IMR-90 (cell line): ENCODE measurements around the gene GDF9. TPM values are rescaled to one million over a fixed set of nuclear protein-coding genes. Genes with fewer than 3 reads are reported as not detected.

ENCODE experiments used
- ATAC-seq: fragments of 200-7000 bp; cut with Tn5 transposase; 2 replicates; pipeline ENCODE4 v1.9.1; 2020; ENCODE audit warnings: low read depth, mild to moderate bottlenecking, moderate library complexity
- BruUV-seq: library from RNA; stranded (reverse); fragments of 400-500 nt; replicated peaks from 2 replicates; lab custom pipeline; 2021; lab: Mats Ljungman, UMichigan
- CTCF ChIA-PET: fragments of 300-600 bp; formaldehyde crosslinking; extraction: SDS; loops from one replicate; lab custom pipeline; 2021; ENCODE audit warnings: antibody characterized with exemption; lab: Yijun Ruan, JAX
- POLR2A ChIA-PET: fragments of 300-600 bp; sonication (Branson Sonifier 250); formaldehyde crosslinking; loops from one replicate; lab custom pipeline; 2022; ENCODE audit warnings: antibody characterized with exemption; ENCODE audit not compliant: unreplicated experiment; lab: Charles Lee
- DNase-seq: peaks from one replicate; pipeline ENCODE4 v3.0.0; 2013
- H2AFZ ChIP-seq: replicated peaks from 2 replicates; pipeline ENCODE3; 2013; ENCODE audit warnings: low read length, mild to moderate bottlenecking; ENCODE audit not compliant: poor library complexity
- H2AK5ac ChIP-seq: 2 replicates; pipeline ENCODE4 v1.6.1; 2013; ENCODE audit warnings: low read depth, low read length, inconsistent platforms
- H2AK9ac ChIP-seq: replicated peaks from 2 replicates; pipeline ENCODE3; 2013; ENCODE audit warnings: mild to moderate bottlenecking, low read depth, low read length, moderate library complexity; ENCODE audit not compliant: poor library complexity
- H2BK120ac ChIP-seq: 2 replicates; pipeline ENCODE4 v1.6.1; 2013; ENCODE audit warnings: low read depth, low read length, inconsistent platforms
- H2BK15ac ChIP-seq: 3 replicates; pipeline ENCODE4 v1.6.1; 2013; ENCODE audit warnings: low read depth, low read length, inconsistent platforms
- H2BK20ac ChIP-seq: 2 replicates; pipeline ENCODE4 v1.6.1; 2013; ENCODE audit warnings: low read depth, mild to moderate bottlenecking, inconsistent platforms, low read length, moderate library complexity
- H2BK5ac ChIP-seq: 2 replicates; pipeline ENCODE4 v1.6.1; 2013; ENCODE audit warnings: mild to moderate bottlenecking, low read depth, low read length, inconsistent platforms; ENCODE audit not compliant: poor library complexity, severe bottlenecking
- H3K14ac ChIP-seq: replicated peaks from 2 replicates; pipeline ENCODE4 v1.6.1; 2013; ENCODE audit warnings: low read depth, low read length, inconsistent platforms
- H3K18ac ChIP-seq: 2 replicates; pipeline ENCODE4 v1.6.1; 2013; ENCODE audit warnings: low read depth, low read length, control low read depth
- H3K23ac ChIP-seq: 2 replicates; pipeline ENCODE4 v1.6.1; 2013; ENCODE audit warnings: low read depth, low read length, inconsistent platforms
- H3K27ac ChIP-seq: 2 replicates; pipeline ENCODE4 v1.5.1; 2013; ENCODE audit warnings: mild to moderate bottlenecking, control low read depth, low read length; ENCODE audit not compliant: insufficient read depth
- H3K27me3 ChIP-seq: 2 replicates; pipeline ENCODE4 v1.6.1; 2013; ENCODE audit warnings: low read length; ENCODE audit not compliant: control insufficient read depth, insufficient read depth
- H3K36me3 ChIP-seq: 2 replicates; pipeline ENCODE4 v1.6.1; 2013; ENCODE audit warnings: low read length, mixed read lengths; ENCODE audit not compliant: control insufficient read depth, insufficient read depth
- H3K4ac ChIP-seq: 2 replicates; pipeline ENCODE4 v1.6.1; 2013; ENCODE audit warnings: low read depth, low read length, inconsistent platforms
- H3K4me1 ChIP-seq: 2 replicates; pipeline ENCODE4 v1.6.1; 2013; ENCODE audit warnings: low read length, mixed read lengths; ENCODE audit not compliant: control insufficient read depth, insufficient read depth
- H3K4me2 ChIP-seq: 2 replicates; pipeline ENCODE4 v1.6.1; 2013; ENCODE audit warnings: low read depth, mild to moderate bottlenecking, control low read depth, low read length, moderate library complexity
- H3K4me3 ChIP-seq: 2 replicates; pipeline ENCODE4 v1.5.1; 2013; ENCODE audit warnings: low read depth, mild to moderate bottlenecking, control low read depth, low read length, moderate library complexity; ENCODE audit not compliant: insufficient read depth
- H3K56ac ChIP-seq: 2 replicates; pipeline ENCODE4 v1.6.1; 2013; ENCODE audit warnings: low read length, inconsistent platforms; ENCODE audit not compliant: insufficient read depth; ENCODE audit errors: extremely low read depth
- H3K79me1 ChIP-seq, 2 experiments: 2 replicates each; pipeline ENCODE4 v1.6.1; 2013; ENCODE audit warnings: low read length in 2 of 2, inconsistent platforms in 1 of 2, low read depth in 1 of 2
- H3K9ac ChIP-seq: 2 replicates; pipeline ENCODE4 v1.6.1; 2013; ENCODE audit warnings: low read depth, low read length, control low read depth
- H3K9me1 ChIP-seq: 2 replicates; pipeline ENCODE4 v1.6.1; 2013; ENCODE audit warnings: low read length, inconsistent platforms; ENCODE audit not compliant: insufficient read depth
- H3K9me3 ChIP-seq: 2 replicates; pipeline ENCODE4 v1.6.1; 2013; ENCODE audit warnings: low read length; ENCODE audit not compliant: control insufficient read depth, insufficient read depth
- H4K20me1 ChIP-seq: 2 replicates; pipeline ENCODE4 v1.6.1; 2013; ENCODE audit warnings: low read length, inconsistent platforms; ENCODE audit not compliant: insufficient read depth
- H4K5ac ChIP-seq: 2 replicates; pipeline ENCODE4 v1.6.1; 2013; ENCODE audit warnings: mild to moderate bottlenecking, low read depth, low read length, control low read depth
- H4K8ac ChIP-seq, 2 experiments: 2 replicates each; pipeline ENCODE4 v1.6.1; 2013; ENCODE audit warnings: low read depth in 2 of 2, low read length in 2 of 2, control low read depth in 1 of 2, inconsistent platforms in 1 of 2
- H4K91ac ChIP-seq: 2 replicates; pipeline ENCODE4 v1.6.1; 2013; ENCODE audit warnings: low read depth, low read length, inconsistent platforms; ENCODE audit not compliant: insufficient read depth
- BHLHE40 ChIP-seq: fragments of 150-350 bp; IDR thresholded peaks from 2 replicates; pipeline ENCODE4 v1.6.1; 2016; ENCODE audit warnings: mild to moderate bottlenecking, low read depth, low read length
- CEBPB ChIP-seq: IDR thresholded peaks from 2 replicates; pipeline ENCODE4 v1.6.1; 2012; ENCODE audit warnings: low read depth, low read length, improper control_type of control experiment
- CHD1 ChIP-seq: IDR thresholded peaks from 2 replicates; pipeline ENCODE4 v1.6.1; 2012; ENCODE audit warnings: low read depth, low read length, improper control_type of control experiment
- MXI1 ChIP-seq: IDR thresholded peaks from 2 replicates; pipeline ENCODE4 v1.6.1; 2012; ENCODE audit warnings: low read depth, mild to moderate bottlenecking, low read length, moderate library complexity, borderline replicate concordance
- RAD21 ChIP-seq: IDR thresholded peaks from 2 replicates; pipeline ENCODE4 v1.6.1; 2012; ENCODE audit warnings: low read length, improper control_type of control experiment
- RCOR1 ChIP-seq: IDR thresholded peaks from 2 replicates; pipeline ENCODE4 v1.6.1; 2012; ENCODE audit warnings: mild to moderate bottlenecking, low read length, improper control_type of control experiment; ENCODE audit not compliant: insufficient replicate concordance
- USF2 ChIP-seq: fragments of 150-350 bp; IDR thresholded peaks from 2 replicates; pipeline ENCODE4 v1.6.1; 2017; ENCODE audit warnings: mild to moderate bottlenecking, antibody characterized with exemption, low read length, low read depth
- WGBS, 2 experiments: methylation state at CpG; one replicate each; pipeline versions ENCODE4 v1.1.5 to v1.1.7; 2013; ENCODE audit warnings: missing lambda C conversion rate in 2 of 2; ENCODE audit not compliant: insufficient read length in 1 of 2; ENCODE audit errors: extremely low coverage in 2 of 2; 5-methylcytosine and 5-hydroxymethylcytosine counted together
- dilution Hi-C: fragments of 300-500 bp; cut with HindIII; formaldehyde crosslinking; loops from one replicate; pipeline ENCODE4 v1.14.3; 2018; ENCODE audit warnings: low sequenced_read_pairs; ENCODE audit not compliant: unreplicated experiment
- in situ Hi-C: fragments of 300-500 bp; cut with MboI; formaldehyde crosslinking; loops from 3 replicates; pipeline ENCODE4 v1.14.3; 2019; ENCODE audit warnings: low sequenced_read_pairs, inconsistent platforms, mixed read lengths
- intact Hi-C: fragments of 100-400 bp; cut with micrococcal nuclease; formaldehyde crosslinking; loops from 2 replicates; pipeline ENCODE4 v1.10.0; 2022
- polyA plus RNA-seq, 3 experiments: library from polyadenylated mRNA; depleted of rRNA; stranded (reverse); fragments of >200 nt; gene quantifications; 2 replicates each; pipeline ENCODE4 v1.2.3, GENCODE V29; 2012; ENCODE audit warnings: low replicate concordance in 1 of 3
- total RNA-seq: library from RNA; depleted of rRNA; stranded (reverse); fragments of >200 nt; gene quantifications from 2 replicates; pipeline ENCODE4 v1.2.3, GENCODE V29; 2012

GDF9 gene
- total and polyA plus RNA-seq, 2 of the 4 experiments (the other 2 are of a cell fraction): 0.18 to 0.21 TPM

GRCh38 chr5:132866342-132867045 is at the start of gene GDF9, which contains the start of gene UQCRQ (continued):
- TF ChIP-seq RCOR1 (no peak), CHD1 (peak; percentile 99), BHLHE40 (peak; percentile 97), MXI1 (peak; percentile 22; the same call in 1 of the 2 replicates), USF2 (peak; percentile 82)

GRCh38 chr5:132915681-132916080 is 49.4 kb upstream of the GDF9 start:
- H3K4me1 ChIP-seq: no peaks in the 10 kb centered on the region
- intact Hi-C loops (no loop called here), dilution Hi-C loops (no loop called here), in situ Hi-C loops (no loop called here)
- no peaks in the 10 kb centered on the region for H3K27me3 ChIP-seq
- H3K4me3 ChIP-seq: no peak overlapping the region
- no peak overlapping the region for H3K9ac ChIP-seq
- peaks cover 32 to 65% of the 10 kb centered on the region in 2 experiments for H3K79me1 ChIP-seq
- no peak overlapping the region for H2AFZ ChIP-seq
- no peak overlapping the region for H4K8ac ChIP-seq
- no peak overlapping the region for H2BK20ac ChIP-seq
- H3K36me3 ChIP-seq: peaks cover 39% of the 10 kb centered on the region
- H2AK9ac ChIP-seq: no peak overlapping the region
- no peak overlapping the region for H3K4ac ChIP-seq
- H3K4me2 ChIP-seq: no peak overlapping the region
- WGBS, 2 experiments: no CpG with 5 or more reads among the region's 5 CpGs
- H3K56ac ChIP-seq: no peak overlapping the region
- H3K9me1 ChIP-seq: 0 out of 2 replicates have a peak, but pooled peaks cover 7% of the 10 kb centered on the region
- no peak overlapping the region for H3K18ac ChIP-seq
- DNase-seq (peak; percentile 23), ATAC-seq (no peak)
- H2BK120ac ChIP-seq: no peak overlapping the region
- TF ChIP-seq CEBPB (no peak), RAD21 (no peak)
- H4K91ac ChIP-seq: no peak overlapping the region
- ChIA-PET CTCF (interaction anchor here (0.6 to 1.1 kb wide), 2 partner anchors 38 to 42 kb away, joined by 3 to 5 read pairs; no protein-coding TSS in a partner anchor), POLR2A (no interaction called here)
- no TSS peak for BruUV-seq
- H3K9me3 ChIP-seq: no peaks in the 10 kb centered on the region
- peaks cover 57% of the 10 kb centered on the region for H4K20me1 ChIP-seq
- H3K23ac ChIP-seq: no peak overlapping the region
- no peak overlapping the region for H3K14ac ChIP-seq
- no peak overlapping the region for H3K27ac ChIP-seq
- H2BK15ac ChIP-seq: no peak overlapping the region
- H4K5ac ChIP-seq: no peak overlapping the region
- no peak overlapping the region for H2AK5ac ChIP-seq
- no peak overlapping the region for H2BK5ac ChIP-seq
